Left ventricle myocardium superior (tissue), 1 donor: ENCODE results near the gene RBSN. TPM values are rescaled to one million over a fixed set of nuclear protein-coding genes. Genes with fewer than 3 reads are reported as not detected.

ENCODE experiments used
- ATAC-seq: fragments of 200-7000 bp; cut with Tn5 transposase; one replicate; pipeline ENCODE4 v1.9.1; 2020; ENCODE audit warnings: mild to moderate bottlenecking, moderate library complexity
- DNase-seq: peaks from one replicate; pipeline ENCODE4 v3.0.0-alpha.2; 2020
- intact Hi-C: fragments of 100-400 bp; cut with micrococcal nuclease; formaldehyde crosslinking; loops from one replicate; pipeline ENCODE4 v1.11.0; 2022
- total RNA-seq: library from RNA; stranded (reverse); fragmentation: NEBNext Ultra II Directional; extraction: Animal tissue kit (Norgen Biotek cat#: 25700); gene quantifications from one replicate; pipeline ENCODE4 v1.2.1, GENCODE V29; 2021
- donor health status: DM: no; HTN: yes; CAD: no; lungs with severe emphysema.

Gene RBSN
- total RNA-seq, 1 donor from 2014 or later = 17.8 TPM

DNA sequence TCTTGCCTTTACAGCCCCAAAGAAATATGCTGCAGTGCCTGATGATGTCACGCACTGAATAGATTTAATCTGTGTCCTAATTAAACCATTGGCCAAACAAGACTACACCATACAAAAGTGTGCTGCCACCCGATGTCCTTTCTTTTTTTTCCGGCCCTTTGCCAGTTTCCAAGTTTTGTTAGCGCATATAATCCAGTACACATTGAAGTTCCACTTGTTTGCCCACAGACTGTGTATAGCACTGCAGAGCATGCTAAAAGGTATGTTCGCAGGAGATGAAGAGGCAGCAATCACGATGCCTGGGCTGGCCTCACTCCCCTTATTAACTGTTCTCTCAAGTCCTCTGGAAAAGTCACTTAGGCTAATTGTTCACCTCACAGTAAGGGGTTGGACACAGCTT lies 60.6 kb downstream of the RBSN start:
- DNase-seq (no peak), ATAC-seq (no peak)
- intact Hi-C loops = no loop called here

DNA sequence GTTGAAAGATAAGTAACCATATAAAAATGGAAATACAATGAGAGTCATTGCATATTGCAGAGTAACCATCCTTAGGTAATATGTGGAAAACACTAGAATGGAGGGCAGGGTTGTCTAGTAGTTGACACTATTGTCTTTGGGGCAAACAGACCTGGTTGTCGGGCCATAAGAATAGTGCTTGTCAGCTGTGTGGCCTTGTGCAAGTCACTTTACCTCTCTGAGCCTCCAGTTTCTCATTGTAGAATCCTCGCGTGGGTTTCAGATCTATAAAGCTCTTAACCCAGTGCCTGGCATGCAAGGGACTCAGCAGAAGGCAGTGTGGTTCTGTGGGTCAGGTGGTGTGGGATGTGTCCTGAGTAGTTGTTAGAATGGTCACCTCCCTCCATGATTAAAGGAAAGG lies 65.8 kb downstream of the RBSN start:
- no peak for ATAC-seq
- intact Hi-C loops = no loop called here
- no peak for DNase-seq

DNA sequence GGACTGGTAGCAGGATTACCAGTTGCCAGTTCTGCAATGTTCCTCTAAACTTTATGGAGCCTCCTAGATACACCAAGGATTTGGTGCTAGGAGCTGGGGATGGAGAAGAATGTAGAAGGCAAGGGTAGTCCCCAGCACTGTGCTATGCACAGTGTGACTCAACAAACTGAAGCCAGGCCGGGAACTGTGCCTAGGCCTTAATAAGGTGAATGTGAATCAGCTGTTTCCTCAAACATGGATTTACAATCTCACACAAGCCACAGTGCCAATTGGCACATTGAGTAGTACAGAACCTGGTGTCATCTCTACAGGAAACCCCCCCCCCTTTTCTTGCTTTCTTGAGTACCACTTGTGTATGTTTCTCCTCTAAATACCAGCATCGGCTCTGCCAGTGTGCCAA lies 66.3 kb downstream of the RBSN start:
- no peak for ATAC-seq
- intact Hi-C loops = no loop called here
- DNase-seq = no peak

DNA sequence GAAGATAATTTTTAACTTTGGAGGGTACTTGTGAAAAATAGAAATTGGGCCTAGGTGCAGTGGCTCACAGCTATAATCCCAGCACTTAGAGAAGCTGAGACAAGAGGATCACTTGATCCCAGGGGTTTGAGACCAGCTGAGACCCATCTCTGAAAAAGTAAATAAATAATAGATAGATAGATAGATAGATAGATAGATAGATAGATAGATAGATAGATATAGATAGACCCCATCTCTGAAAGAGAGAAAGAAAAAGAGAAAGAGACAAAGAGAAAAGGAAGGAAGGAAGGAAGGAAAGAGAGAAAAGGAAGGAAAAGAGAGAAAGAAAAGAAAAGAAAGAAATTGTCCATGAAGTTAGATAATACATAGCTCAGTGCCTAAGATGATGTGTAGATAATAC lies 69.3 kb downstream of the RBSN start:
- intact Hi-C loops = no loop called here
- ATAC-seq (no peak), DNase-seq (no peak)

DNA sequence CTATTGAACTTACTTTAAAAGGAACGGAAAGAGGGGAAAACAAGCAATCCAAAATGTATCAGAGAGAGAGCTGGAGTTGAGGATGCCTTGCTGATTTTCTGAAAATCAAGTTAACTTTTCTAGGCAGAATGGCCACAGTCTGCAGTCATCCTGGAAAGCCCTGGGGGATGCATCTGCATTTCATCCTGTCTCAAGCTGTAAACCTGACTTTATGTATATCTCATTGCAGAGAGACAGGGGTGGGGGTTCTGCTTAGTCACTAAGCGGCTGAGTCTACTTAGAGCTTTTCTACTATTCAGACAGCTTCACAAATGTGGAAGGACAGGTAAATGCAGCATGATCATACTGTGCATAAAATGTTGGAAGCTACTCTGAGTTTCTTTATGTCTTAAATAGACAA lies 75.2 kb downstream of the RBSN start:
- no peak for ATAC-seq
- intact Hi-C loops = no loop called here
- no peak for DNase-seq

DNA sequence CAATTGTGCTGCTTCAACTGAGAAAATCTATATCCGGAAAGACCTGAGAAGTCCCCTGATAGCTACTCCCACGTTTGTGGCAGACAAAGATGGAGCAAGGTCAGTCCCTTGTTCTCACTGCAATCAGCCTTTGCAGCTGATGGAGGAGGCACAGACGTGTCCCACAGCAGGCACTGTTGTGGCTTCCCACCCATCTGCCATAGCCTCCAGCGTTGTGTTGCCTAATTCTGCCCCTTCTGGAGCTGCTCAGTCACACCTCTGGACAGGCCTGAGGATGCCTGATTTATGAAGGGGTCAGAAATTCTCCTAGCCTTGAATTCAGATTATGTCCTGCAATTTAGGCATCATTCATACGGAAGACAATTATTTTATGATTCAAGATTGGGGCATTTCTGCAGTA lies 75.7 kb downstream of the RBSN start:
- ATAC-seq (no peak), DNase-seq (no peak)
- intact Hi-C loops = no loop called here

Other genes starting within 250 kb of the RBSN start
- 31.8 TPM for gene NR2C2, start 151.6 kb downstream of the RBSN start, total RNA-seq
- gene MRPS25, start 33.8 kb downstream of the RBSN start, total RNA-seq = 153 TPM
- gene CAPN7, start 107.1 kb upstream of the RBSN start, total RNA-seq = 34.2 TPM
- gene SH3BP5, start 233.4 kb upstream of the RBSN start, total RNA-seq = 9.7 TPM